GM21528 (cell line): ENCODE measurements around the gene EGLN3.

ENCODE experiments used
- ATAC-seq: cut with Tn5 transposase; IDR thresholded peaks from one replicate; pipeline ENCODE4 v1.9.1; 2021; ENCODE audit warnings: mild to moderate bottlenecking, moderate library complexity; ENCODE audit not compliant: unreplicated experiment, low FRiP score

The EGLN3 gene

DNA sequence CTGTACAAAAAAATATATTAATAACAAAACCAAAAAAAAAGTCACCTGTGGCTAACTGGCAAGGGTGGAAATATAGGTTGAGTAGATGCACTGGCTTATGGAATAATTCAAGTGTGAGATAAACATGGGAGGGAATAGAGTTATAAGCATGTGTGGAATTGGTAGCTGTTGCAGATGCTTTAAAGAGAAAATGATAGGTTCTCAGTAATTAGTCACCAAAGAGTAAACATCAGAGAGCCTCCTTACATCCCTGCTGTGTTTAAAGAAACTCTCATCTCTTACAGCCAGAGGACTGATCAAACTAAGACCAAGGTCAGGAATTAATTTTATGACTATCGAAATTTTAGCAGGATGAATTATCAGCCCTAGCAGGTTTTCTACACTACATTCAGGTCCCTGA lies 70.5 kb downstream of the EGLN3 start:
- ATAC-seq: no peak

GRCh38 chr14:33879684-33880286 lies 71.1 kb downstream of the EGLN3 start:
- ATAC-seq: no peak

- no peak for ATAC-seq
Measured at GRCh38 chr14:33876274-33876673, 74.6 kb downstream of the EGLN3 start.
